H1 (cell line): ENCODE data around the gene RNF44. TPM values are rescaled to one million over a fixed set of nuclear protein-coding genes. Genes with fewer than 3 reads are reported as not detected.

ENCODE experiments used
- CTCF ChIA-PET: fragments of 300-600 bp; sonication (Branson Sonifier 250); formaldehyde crosslinking; loops from one replicate; lab custom pipeline; 2021; ENCODE audit not compliant: partially characterized antibody; lab: Charles Lee
- POLR2A ChIA-PET: fragments of 300-600 bp; sonication (Branson Sonifier 250); formaldehyde crosslinking; loops from one replicate; lab custom pipeline; 2021; ENCODE audit warnings: inconsistent platforms; ENCODE audit not compliant: partially characterized antibody; lab: Charles Lee
- DNase-seq, 2 experiments: peaks; one replicate each; pipeline versions ENCODE4 v3.0.0 to v3.0.0-alpha.2; 2010 to 2022; ENCODE audit warnings: low spot score in 2 of 2, low read depth in 1 of 2, mixed read lengths in 1 of 2
- FAIRE-seq: peaks from 2 replicates; lab custom pipeline; 2011; peaks lifted over from hg19 to GRCh38; lab: Jason Lieb, UNC
- H2AFZ ChIP-seq: 2 replicates; pipeline ENCODE4 v1.8.1; 2012; ENCODE audit warnings: low read length, inconsistent platforms
- H2AK5ac ChIP-seq: 2 replicates; pipeline ENCODE4 v1.6.1; 2013; ENCODE audit warnings: low read depth, low read length
- H2BK120ac ChIP-seq: replicated peaks from 2 replicates; pipeline ENCODE3; 2013; ENCODE audit warnings: low read depth, low read length, inconsistent platforms
- H2BK12ac ChIP-seq: 2 replicates; pipeline ENCODE4 v1.6.1; 2013; ENCODE audit warnings: low read depth, low read length
- H2BK15ac ChIP-seq: 2 replicates; pipeline ENCODE4 v1.6.1; 2013; ENCODE audit warnings: low read length
- H2BK20ac ChIP-seq: 2 replicates; pipeline ENCODE4 v1.6.1; 2013; ENCODE audit warnings: low read length
- H2BK5ac ChIP-seq: 2 replicates; pipeline ENCODE4 v1.6.1; 2013; ENCODE audit warnings: low read depth, low read length
- H3K14ac ChIP-seq: 2 replicates; pipeline ENCODE4 v1.6.1; 2013; ENCODE audit warnings: inconsistent platforms; ENCODE audit not compliant: insufficient read length
- H3K18ac ChIP-seq: 2 replicates; pipeline ENCODE4 v1.6.1; 2013; ENCODE audit warnings: low read length; ENCODE audit errors: extremely low read depth
- H3K23ac ChIP-seq: 2 replicates; pipeline ENCODE4 v1.6.1; 2013; ENCODE audit warnings: inconsistent platforms; ENCODE audit not compliant: insufficient read length
- H3K23me2 ChIP-seq: 2 replicates; pipeline ENCODE4 v1.6.1; 2013; ENCODE audit warnings: low read depth, low read length
- H3K27ac ChIP-seq: 2 replicates; pipeline ENCODE4 v1.6.1; 2011; ENCODE audit warnings: low read depth, low read length, inconsistent platforms
- H3K27me3 ChIP-seq, 4 experiments: replicated peaks in 1 of 4; 1 replicate in 1 of 4; 2 replicates in 3 of 4; pipeline versions ENCODE4 v1.6.1 to v1.8.1; 2011 to 2013; ENCODE audit warnings: low read length in 3 of 4, mild to moderate bottlenecking in 3 of 4, inconsistent platforms in 2 of 4, mixed read lengths in 2 of 4, moderate library complexity in 1 of 4; ENCODE audit not compliant: control insufficient read depth in 3 of 4, insufficient read depth in 3 of 4; ENCODE audit errors: extremely low read depth in 1 of 4
- H3K36me3 ChIP-seq, 4 experiments: 2 replicates each; pipeline versions ENCODE4 v1.6.1 to v1.8.1; 2011 to 2013; ENCODE audit warnings: mild to moderate bottlenecking in 4 of 4, low read length in 3 of 4, moderate library complexity in 2 of 4, control low read depth in 1 of 4, inconsistent platforms in 1 of 4; ENCODE audit not compliant: insufficient read depth in 4 of 4, control insufficient read depth in 2 of 4
- H3K4ac ChIP-seq: replicated peaks from 2 replicates; pipeline ENCODE3; 2013; ENCODE audit warnings: low read length, low read depth, mixed read lengths, inconsistent platforms; ENCODE audit not compliant: insufficient read length
- H3K4me1 ChIP-seq, 4 experiments: replicated peaks in 1 of 4; 1 replicate in 1 of 4; 2 replicates in 3 of 4; pipeline versions ENCODE4 v1.6.1 to v1.8.1; 2011 to 2013; ENCODE audit warnings: low read length in 3 of 4, inconsistent platforms in 2 of 4, mixed read lengths in 1 of 4; ENCODE audit not compliant: insufficient read depth in 4 of 4, control insufficient read depth in 3 of 4
- H3K4me2 ChIP-seq, 2 experiments: 2 replicates each; pipeline versions ENCODE4 v1.6.1 to v1.8.1; 2011 to 2013; ENCODE audit warnings: low read depth in 2 of 2, low read length in 2 of 2, control low read depth in 1 of 2, inconsistent platforms in 1 of 2, mild to moderate bottlenecking in 1 of 2; ENCODE audit not compliant: insufficient read depth in 1 of 2
- H3K4me3 ChIP-seq, 4 experiments: fragments of 200-600, 300-600 bp in 1 of 4; sonication (generic), shearing (Covaris generic), sonication (Bioruptor Twin) in 1 of 4; 2 replicates each; pipeline versions ENCODE4 v1.5.1 to v1.8.1; 2011 to 2016; ENCODE audit warnings: low read length in 4 of 4, low read depth in 3 of 4, control low read depth in 2 of 4, inconsistent platforms in 2 of 4, mild to moderate bottlenecking in 2 of 4, mixed read lengths in 1 of 4, moderate library complexity in 1 of 4; ENCODE audit not compliant: insufficient read depth in 2 of 4; ENCODE audit errors: extremely low read depth in 1 of 4
- H3K56ac ChIP-seq: replicated peaks from 2 replicates; pipeline ENCODE3; 2013; ENCODE audit warnings: low read depth, mild to moderate bottlenecking, mixed read lengths, low read length, inconsistent platforms; ENCODE audit not compliant: insufficient read length
- H3K79me1 ChIP-seq: 2 replicates; pipeline ENCODE4 v1.6.1; 2013; ENCODE audit warnings: low read depth, low read length, control low read depth
- H3K79me2 ChIP-seq, 2 experiments: 2 replicates each; pipeline versions ENCODE4 v1.6.1 to v1.8.1; 2012 to 2013; ENCODE audit warnings: low read length in 2 of 2, mild to moderate bottlenecking in 2 of 2, inconsistent platforms in 1 of 2; ENCODE audit not compliant: insufficient read depth in 2 of 2, control insufficient read depth in 1 of 2
- H3K9ac ChIP-seq, 4 experiments: replicated peaks in 1 of 4; 1 replicate in 1 of 4; 2 replicates in 3 of 4; pipeline versions ENCODE4 v1.6.1 to v1.8.1; 2011 to 2013; ENCODE audit warnings: low read depth in 3 of 4, low read length in 3 of 4, control low read depth in 2 of 4, mild to moderate bottlenecking in 2 of 4, moderate library complexity in 2 of 4, inconsistent platforms in 1 of 4; ENCODE audit errors: extremely low read depth in 1 of 4
- H3K9me3 ChIP-seq, 2 experiments: 2 replicates each; pipeline versions ENCODE4 v1.6.1 to v1.8.1; 2012 to 2013; ENCODE audit warnings: mild to moderate bottlenecking in 2 of 2, moderate library complexity in 2 of 2, control low read depth in 1 of 2, inconsistent platforms in 1 of 2, low read depth in 1 of 2, low read length in 1 of 2, mixed read lengths in 1 of 2; ENCODE audit not compliant: insufficient read depth in 2 of 2
- H4K20me1 ChIP-seq, 2 experiments: replicated peaks in 1 of 2; 2 replicates each; pipeline versions ENCODE3 to v1.8.1; 2011 to 2013; ENCODE audit warnings: inconsistent platforms in 2 of 2, low read length in 2 of 2, mild to moderate bottlenecking in 1 of 2; ENCODE audit not compliant: insufficient read depth in 2 of 2, control insufficient read depth in 1 of 2
- H4K5ac ChIP-seq: 2 replicates; pipeline ENCODE4 v1.6.1; 2013; ENCODE audit warnings: low read length, low read depth, mixed read lengths, inconsistent platforms; ENCODE audit not compliant: insufficient read length
- H4K8ac ChIP-seq: 2 replicates; pipeline ENCODE4 v1.8.0; 2013; ENCODE audit warnings: mild to moderate bottlenecking, moderate library complexity, low read length, inconsistent platforms; ENCODE audit not compliant: insufficient read depth; ENCODE audit errors: extremely low read depth
- H4K91ac ChIP-seq: replicated peaks from 2 replicates; pipeline ENCODE3; 2013; ENCODE audit warnings: low read length, mixed read lengths, inconsistent platforms; ENCODE audit not compliant: insufficient read length
- BRCA1 ChIP-seq: IDR thresholded peaks from 2 replicates; pipeline ENCODE4 v1.6.1; 2012; ENCODE audit warnings: low read depth, low read length, improper control_type of control experiment
- CBX8 ChIP-seq: fragments of 300-800, 300-1000 bp; sonication (generic); IDR thresholded peaks from 2 replicates; pipeline ENCODE4 v1.7.1; 2016; ENCODE audit warnings: low read depth, low read length, borderline replicate concordance
- CHD1 ChIP-seq: IDR thresholded peaks from 2 replicates; pipeline ENCODE4 v1.6.1; 2012; ENCODE audit warnings: low read depth, low read length, improper control_type of control experiment
- EGR1 ChIP-seq: IDR thresholded peaks from 2 replicates; pipeline ENCODE4 v1.6.1; 2011; ENCODE audit warnings: low read depth, low read length, borderline replicate concordance
- EP300 ChIP-seq, 2 experiments: IDR thresholded peaks; 1 replicate in 1 of 2; 2 replicates in 1 of 2; pipeline ENCODE4 v1.6.1; 2011 to 2012; ENCODE audit warnings: low read depth in 2 of 2, low read length in 2 of 2, mild to moderate bottlenecking in 2 of 2, borderline replicate concordance in 1 of 2, inconsistent platforms in 1 of 2, moderate library complexity in 1 of 2
- HDAC6 ChIP-seq: IDR thresholded peaks from one replicate; pipeline ENCODE4 v1.7.1; 2012; ENCODE audit warnings: low read depth, mild to moderate bottlenecking, inconsistent platforms, low read length, moderate library complexity
- PHF8 ChIP-seq: fragments of 200-600 bp; sonication (generic); conservative IDR thresholded peaks from 2 replicates; pipeline ENCODE4 v1.7.1; 2012; ENCODE audit warnings: low read depth, mild to moderate bottlenecking, inconsistent platforms, low read length, moderate library complexity
- SP4 ChIP-seq: IDR thresholded peaks from 2 replicates; pipeline ENCODE4 v1.6.1; 2012; ENCODE audit warnings: low read length, inconsistent platforms
- SRF ChIP-seq: IDR thresholded peaks from 2 replicates; pipeline ENCODE4 v1.6.1; 2011; ENCODE audit warnings: mild to moderate bottlenecking, low read depth, low read length, moderate library complexity
- WGBS, 2 experiments: shearing (Covaris generic) in 1 of 2; methylation state at CpG; one replicate each; pipeline versions ENCODE4 v1.1.6 to v1.1.7; 2013 to 2015; ENCODE audit warnings: low lambda C conversion rate in 2 of 2, mixed read lengths in 2 of 2, inconsistent platforms in 1 of 2, low coverage in 1 of 2, missing lambda C conversion rate in 1 of 2; ENCODE audit not compliant: insufficient replicate concordance in 2 of 2, insufficient coverage in 1 of 2, insufficient read length in 1 of 2; ENCODE audit errors: extremely low coverage in 1 of 2, missing lambda C conversion rate in 1 of 2; 5-methylcytosine and 5-hydroxymethylcytosine counted together
- polyA plus RNA-seq, 7 experiments: library from polyadenylated mRNA; depleted of rRNA in 3 of 7; stranded (reverse) in 5 of 7; unstranded in 2 of 7; fragments of >200 nt in 5 of 7; fragments of 200-250 nt in 2 of 7; gene quantifications; 1 replicate in 5 of 7; 2 replicates in 1 of 7; 4 replicates in 1 of 7; pipeline versions ENCODE4 v1.2.1 to v1.2.3, GENCODE V29; 2011 to 2013; ENCODE audit warnings: missing spikeins in 2 of 7, mixed read lengths in 2 of 7
- total RNA-seq: library from RNA; stranded (reverse); fragmentation: NEBNext Ultra II Directional; extraction: Animal tissue kit (Norgen Biotek cat#: 25700); gene quantifications from 2 replicates; pipeline ENCODE4 v1.2.1, GENCODE V29; 2021
- TF ChIP-seq, protein P1 (sequence below): IDR thresholded peaks from 2 replicates; pipeline ENCODE4 v1.6.1; 2011; ENCODE audit warnings: low read length, improper control_type of control experiment
- TF ChIP-seq, protein P2 (sequence below): IDR thresholded peaks from 2 replicates; pipeline ENCODE4 v1.6.1; 2012; ENCODE audit warnings: low read length, inconsistent platforms

The RNF44 gene
- total and polyA plus RNA-seq, 2 of the 8 experiments (the other 6 are each of a cell fraction or from before 2014, with no cell fraction given) = 54.7 to 164 TPM

DNA sequence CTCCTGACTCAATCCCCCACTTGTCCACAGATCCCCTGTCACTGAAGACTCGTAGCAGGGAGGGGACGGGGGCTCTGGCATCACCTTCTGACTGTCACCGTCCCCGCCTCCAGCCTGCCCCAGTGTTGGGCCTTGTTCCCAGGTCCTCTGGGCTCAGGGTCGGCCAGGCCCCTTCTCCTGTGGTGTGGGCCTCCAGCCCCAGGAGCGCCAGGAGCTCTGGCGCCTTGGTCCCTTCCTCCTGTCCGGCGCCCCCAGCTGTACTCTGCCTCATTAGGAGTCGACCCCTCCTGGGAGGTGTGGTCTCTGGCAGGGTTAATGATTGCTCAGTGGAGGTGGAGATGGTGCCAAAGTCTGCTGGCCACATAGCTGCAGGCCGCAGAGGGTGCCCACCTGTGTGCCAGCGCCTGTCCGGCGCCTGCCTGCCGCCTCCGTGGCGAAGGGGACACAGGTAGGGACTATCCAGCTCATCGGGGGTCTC, 11.8 kb upstream of the RNF44 start, which contains the start of gene CDHR2:
TSS of gene CDHR2 (plus strand) at position 376 of the 478 bp plus-strand sequence. CDS start 16,011 bp downstream, outside the sequence.
- Histone ChIP-seq H3K4me2 (no peak within 1 kb of the TSS), H2BK15ac (no peak within 1 kb of the TSS), H3K27me3 (no peaks in the 10 kb centered on the region), H3K9me3 (no peaks in the 10 kb centered on the region), H3K79me1 (no peaks in the 10 kb centered on the region), H2BK20ac (no peak within 1 kb of the TSS), H2BK5ac (no peak within 1 kb of the TSS), H3K79me2 (no peaks in the 10 kb centered on the region), H3K18ac (no peak within 1 kb of the TSS), H4K5ac (no peak within 1 kb of the TSS), H2BK12ac (no peak within 1 kb of the TSS), H3K4me1 (peaks cover 0 to 11% (median 3%) of the 10 kb centered on the region in 4 experiments; a peak in 4 of 7 replicates), H3K23ac (no peak within 1 kb of the TSS), H4K91ac (no peak within 1 kb of the TSS), H3K14ac (no peak within 1 kb of the TSS), H4K8ac (peak within 1 kb of the TSS; percentile 59; the same call in 1 of the 2 replicates), H3K4me3 (no peak within 1 kb of the TSS), H3K4ac (no peak within 1 kb of the TSS), H3K27ac (no peak within 1 kb of the TSS), H2AK5ac (no peak within 1 kb of the TSS), H3K9ac (no peak within 1 kb of the TSS), H4K20me1 (peaks cover 0 to 1% of the 10 kb centered on the region in 2 experiments), H2BK120ac (no peak within 1 kb of the TSS), H3K23me2 (peaks cover under 1% of the 10 kb centered on the region; the same call in 1 of the 2 replicates), H3K56ac (no peak within 1 kb of the TSS), H3K36me3 (no peaks in the 10 kb centered on the region), H2AFZ (no peak within 1 kb of the TSS)
- CTCF ChIA-PET = interaction anchor here (1.5 to 2.9 kb wide), 4 partner anchors 10 to 47 kb away, joined by 3 to 16 read pairs (median 12); no protein-coding TSS in a partner anchor
- no peak for FAIRE-seq
- POLR2A ChIA-PET = interaction anchor here (0.7 to 6.9 kb wide), 6 partner anchors 9 to 883 kb away, joined by 3 to 63 read pairs (median 3); partner anchors contain the start of gene RNF44
- WGBS, 2 experiments = 87% methylated on average over 16 of the region's 18 CpGs; no CpG with 5 or more reads in 1 of the 2 experiments
- DNase-seq = no peak
- no peak for TF ChIP-seq CBX8
- no peak for TF ChIP-seq SRF
- TF ChIP-seq EGR1 = no peak
- no peak for TF ChIP-seq PHF8
- TF ChIP-seq BRCA1 = no peak
- TF ChIP-seq SP4 = no peak
- TF ChIP-seq, protein P1, sequence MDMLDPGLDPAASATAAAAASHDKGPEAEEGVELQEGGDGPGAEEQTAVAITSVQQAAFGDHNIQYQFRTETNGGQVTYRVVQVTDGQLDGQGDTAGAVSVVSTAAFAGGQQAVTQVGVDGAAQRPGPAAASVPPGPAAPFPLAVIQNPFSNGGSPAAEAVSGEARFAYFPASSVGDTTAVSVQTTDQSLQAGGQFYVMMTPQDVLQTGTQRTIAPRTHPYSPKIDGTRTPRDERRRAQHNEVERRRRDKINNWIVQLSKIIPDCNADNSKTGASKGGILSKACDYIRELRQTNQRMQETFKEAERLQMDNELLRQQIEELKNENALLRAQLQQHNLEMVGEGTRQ = no peak
- TF ChIP-seq HDAC6 = no peak
- TF ChIP-seq, protein P2, sequence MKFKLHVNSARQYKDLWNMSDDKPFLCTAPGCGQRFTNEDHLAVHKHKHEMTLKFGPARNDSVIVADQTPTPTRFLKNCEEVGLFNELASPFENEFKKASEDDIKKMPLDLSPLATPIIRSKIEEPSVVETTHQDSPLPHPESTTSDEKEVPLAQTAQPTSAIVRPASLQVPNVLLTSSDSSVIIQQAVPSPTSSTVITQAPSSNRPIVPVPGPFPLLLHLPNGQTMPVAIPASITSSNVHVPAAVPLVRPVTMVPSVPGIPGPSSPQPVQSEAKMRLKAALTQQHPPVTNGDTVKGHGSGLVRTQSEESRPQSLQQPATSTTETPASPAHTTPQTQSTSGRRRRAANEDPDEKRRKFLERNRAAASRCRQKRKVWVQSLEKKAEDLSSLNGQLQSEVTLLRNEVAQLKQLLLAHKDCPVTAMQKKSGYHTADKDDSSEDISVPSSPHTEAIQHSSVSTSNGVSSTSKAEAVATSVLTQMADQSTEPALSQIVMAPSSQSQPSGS = no peak
- TF ChIP-seq CHD1 = no peak
- no peak for TF ChIP-seq EP300 (IDR thresholded peaks at IDR 0.05; ENCODE audit: borderline replicate concordance in 1 of 2, low read depth in 2 of 2, low read length in 2 of 2)
